OCI-LY7 (cell line): ENCODE data around the gene LRRC8E. TPM values are rescaled to one million over a fixed set of nuclear protein-coding genes. Genes with fewer than 3 reads are reported as not detected.

Experiments used
- BruUV-seq: library from RNA; stranded (reverse); fragments of 400-500 nt; replicated peaks from 2 replicates; lab custom pipeline; 2021; lab: Mats Ljungman, UMichigan
- CTCF ChIA-PET: fragments of 300-600 bp; sonication (Branson Sonifier 250); formaldehyde crosslinking; loops from one replicate; lab custom pipeline; 2022; ENCODE audit warnings: antibody characterized with exemption; ENCODE audit not compliant: unreplicated experiment; lab: Charles Lee
- POLR2A ChIA-PET: fragments of 300-600 bp; sonication (Branson Sonifier 250); formaldehyde crosslinking; loops from one replicate; lab custom pipeline; 2022; ENCODE audit warnings: antibody characterized with exemption; lab: Charles Lee
- DNase-seq: peaks from one replicate; pipeline ENCODE4 v3.0.0-alpha.2; 2015; ENCODE audit warnings: low spot score
- H2AFZ ChIP-seq: fragments of 200-600 bp; sonication (generic), shearing (Covaris generic); 2 replicates; pipeline ENCODE4 v1.6.1; 2014; ENCODE audit warnings: mild to moderate bottlenecking, antibody characterized with exemption, low read length, moderate library complexity
- H3K27ac ChIP-seq: fragments of 200-600 bp; sonication (generic); 2 replicates; pipeline ENCODE4 v1.5.1; 2014; ENCODE audit warnings: mixed run types, low read depth, mild to moderate bottlenecking, moderate library complexity, low read length, inconsistent platforms; ENCODE audit not compliant: poor library complexity, severe bottlenecking
- H3K36me3 ChIP-seq: fragments of 200-600 bp; sonication (generic); 2 replicates; pipeline ENCODE4 v1.6.1; 2014; ENCODE audit warnings: mild to moderate bottlenecking, antibody characterized with exemption, low read length, moderate library complexity, mixed read lengths; ENCODE audit not compliant: insufficient read depth
- H3K4me1 ChIP-seq: fragments of 200-600 bp; sonication (generic); 2 replicates; pipeline ENCODE4 v1.5.1; 2014; ENCODE audit warnings: mild to moderate bottlenecking, low read length; ENCODE audit not compliant: insufficient read depth, poor library complexity, severe bottlenecking
- H3K4me2 ChIP-seq: fragments of 200-600 bp; sonication (generic); 2 replicates; pipeline ENCODE4 v1.6.1; 2014; ENCODE audit warnings: mild to moderate bottlenecking, low read length
- H3K4me3 ChIP-seq: fragments of 200-600 bp; sonication (generic); 2 replicates; pipeline ENCODE4 v1.5.1; 2014; ENCODE audit warnings: mild to moderate bottlenecking, low read depth, low read length; ENCODE audit not compliant: poor library complexity, severe bottlenecking
- H3K79me2 ChIP-seq: fragments of 200-600 bp; sonication (generic); 2 replicates; pipeline ENCODE4 v1.6.1; 2016; ENCODE audit warnings: low read depth, mild to moderate bottlenecking, low read length, moderate library complexity, mixed read lengths; ENCODE audit not compliant: insufficient read depth
- H3K9me2 ChIP-seq: fragments of 200-600 bp; sonication (generic); 2 replicates; pipeline ENCODE4 v1.6.1; 2016; ENCODE audit warnings: mild to moderate bottlenecking, low read length, mixed read lengths; ENCODE audit not compliant: insufficient read depth
- H3K9me3 ChIP-seq: fragments of 200-600 bp; sonication (generic); 2 replicates; pipeline ENCODE4 v1.6.1; 2014; ENCODE audit warnings: mild to moderate bottlenecking, mixed run types, low read length, mixed read lengths
- H4K20me1 ChIP-seq: fragments of 200-600 bp; sonication (generic); 2 replicates; pipeline ENCODE4 v1.6.1; 2014; ENCODE audit warnings: mild to moderate bottlenecking, antibody characterized with exemption, low read length, moderate library complexity, mixed read lengths; ENCODE audit not compliant: insufficient read depth
- CTCF ChIP-seq: fragments of 200-600 bp; sonication (generic); conservative IDR thresholded peaks from 2 replicates; pipeline ENCODE4 v1.5.1; 2014; ENCODE audit warnings: mild to moderate bottlenecking, antibody characterized with exemption, low read length, moderate library complexity, mixed read lengths
- EZH2phosphoT487 ChIP-seq: fragments of 200-600 bp; sonication (generic); IDR thresholded peaks from 2 replicates; pipeline ENCODE4 v1.6.1; 2018; ENCODE audit warnings: low read depth, borderline replicate concordance, mild to moderate bottlenecking, mixed run types, antibody characterized with exemption, low read length, moderate library complexity, mixed read lengths
- intact Hi-C: fragments of 100-400 bp; cut with micrococcal nuclease; formaldehyde crosslinking; loops from one replicate; pipeline ENCODE4 v1.10.0; 2022; ENCODE audit not compliant: unreplicated experiment
- total RNA-seq, 2 experiments: library from RNA; depleted of rRNA in 1 of 2; stranded (reverse); fragments of >200 nt in 1 of 2; shearing (Covaris generic) in 1 of 2; gene quantifications; 2 replicates each; pipeline ENCODE4 v1.2.3, GENCODE V29; 2014 to 2022

LRRC8E gene
- total RNA-seq, 2 experiments from 2014 or later = not detected

- Histone ChIP-seq H3K4me3 (peak within 1 kb of the TSS; percentile 73), H4K20me1 (peaks cover 6% of the 10 kb centered on the region; the same call in 1 of the 2 replicates), H3K9me3 (no peaks in the 10 kb centered on the region), H3K36me3 (peaks cover 3% of the 10 kb centered on the region; the same call in 1 of the 2 replicates), H3K9me2 (no peaks in the 10 kb centered on the region), H3K4me2 (peak within 1 kb of the TSS; percentile 86), H3K79me2 (no peaks in the 10 kb centered on the region), H3K4me1 (peaks cover 16% of the 10 kb centered on the region), H3K27ac (peak within 1 kb of the TSS; percentile 59), H2AFZ (peak within 1 kb of the TSS; percentile 77)
- BruUV-seq = no TSS peak
- TF ChIP-seq CTCF = no peak
- TF ChIP-seq EZH2phosphoT487 = no peak
- CTCF ChIA-PET = interaction anchor here (0.5 to 1.4 kb wide), 10 partner anchors 8 to 677 kb away, joined by 3 to 15 read pairs (median 6); partner anchors contain the start of gene TIMM44
- DNase-seq = peak; percentile 96
- intact Hi-C loops = loop anchor here (2.0 kb wide), 3 partner anchors 23 to 67 kb away; partner anchors contain the start of gene TIMM44
- POLR2A ChIA-PET = interaction anchor here (0.6 to 2.2 kb wide), 5 partner anchors 8 to 536 kb away, joined by 3 to 12 read pairs (median 4); partner anchors contain the start of gene TIMM44
Measured at GRCh38 chr19:7919610-7920518, 31.6 kb downstream of the LRRC8E start, which contains the start of gene SNAPC2. Gene SNAPC2 (plus strand): TSS chr19:7920338. CDS start chr19:7920367, 29 bp downstream.

DNA sequence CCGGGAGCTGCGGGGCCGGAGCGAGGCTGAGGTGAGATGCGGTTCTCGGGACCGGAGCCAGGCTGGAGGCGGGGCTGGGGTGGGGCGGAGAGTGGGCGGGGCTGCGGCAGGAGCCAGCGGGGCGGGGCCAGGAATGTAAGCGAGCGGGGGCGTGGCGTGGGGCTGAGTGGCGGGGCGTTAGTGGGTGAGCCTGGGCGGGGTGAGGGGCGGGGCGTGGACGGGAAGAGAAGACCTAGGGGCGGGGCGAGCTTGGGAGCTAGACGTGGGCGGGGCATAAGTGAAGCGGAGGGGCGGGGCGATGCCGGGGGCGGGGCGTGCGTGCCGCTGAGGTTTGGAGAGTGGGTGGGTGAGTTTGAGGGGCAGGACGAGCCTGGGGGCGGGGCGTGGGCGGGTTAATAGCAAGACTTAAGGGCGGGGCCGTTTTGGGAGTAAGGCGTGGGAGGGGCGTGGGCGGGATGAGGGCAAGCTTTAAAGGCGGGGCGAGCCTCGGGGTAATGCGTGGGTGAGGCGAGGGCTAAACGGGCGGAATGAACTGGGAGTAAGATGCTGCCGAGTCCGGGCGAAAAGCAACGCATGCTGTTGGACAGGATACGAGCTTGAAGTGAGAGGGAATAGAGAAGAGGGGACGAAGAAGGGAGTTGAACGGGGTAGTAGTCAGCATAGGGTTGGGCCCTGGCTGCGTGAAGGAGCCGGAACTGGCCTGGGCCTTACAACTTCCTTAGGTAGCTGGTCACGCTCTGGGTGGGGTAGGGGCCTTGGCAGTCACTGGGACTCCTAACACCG, 32.4 kb downstream of the LRRC8E start:
- Histone ChIP-seq H3K79me2 (no peaks in the 10 kb centered on the region), H3K4me3 (peak overlapping the region; percentile 73), H2AFZ (peak overlapping the region; percentile 77), H3K36me3 (peaks cover 3% of the 10 kb centered on the region; the same call in 1 of the 2 replicates), H3K4me2 (peak overlapping the region; percentile 86), H4K20me1 (peaks cover 6% of the 10 kb centered on the region; the same call in 1 of the 2 replicates), H3K27ac (peak overlapping the region; percentile 59), H3K9me2 (no peaks in the 10 kb centered on the region), H3K4me1 (peaks cover 16% of the 10 kb centered on the region), H3K9me3 (no peaks in the 10 kb centered on the region)
- peak; percentile 98 for DNase-seq
- intact Hi-C loops = loop anchor here (2.0 kb wide), 3 partner anchors 22 to 68 kb away; partner anchors contain the start of gene TIMM44
- CTCF ChIA-PET = interaction anchor here (0.6 to 1.4 kb wide), 10 partner anchors 9 to 553 kb away, joined by 3 to 15 read pairs (median 6); partner anchors contain the start of genes MAP2K7 and TIMM44
- BruUV-seq = no TSS peak
- no peak for TF ChIP-seq EZH2phosphoT487
- TF ChIP-seq CTCF = no peak
- POLR2A ChIA-PET = interaction anchor here (0.5 to 2.2 kb wide), 6 partner anchors 9 to 535 kb away, joined by 3 to 12 read pairs (median 4); partner anchors contain the start of gene TIMM44
